GM21723 (cell line): Measurements from ENCODE around the gene PPFIA4.
"Not testable (repeated sequence)": the region's sequence is repeated elsewhere in the genome, so short reads cannot be mapped to it uniquely, and the experiment has no call there.

Experiments
- ATAC-seq: cut with Tn5 transposase; IDR thresholded peaks from one replicate; pipeline ENCODE4 v1.9.1; 2021; ENCODE audit warnings: mild to moderate bottlenecking, moderate library complexity; ENCODE audit not compliant: unreplicated experiment

Gene PPFIA4

GRCh38 chr1:203011582-203011981, 14.7 kb upstream of the PPFIA4 start:
- ATAC-seq, result no peak

- no peak for ATAC-seq
Observed at GRCh38 chr1:203017061-203017460, 9.2 kb upstream of the PPFIA4 start.

DNA sequence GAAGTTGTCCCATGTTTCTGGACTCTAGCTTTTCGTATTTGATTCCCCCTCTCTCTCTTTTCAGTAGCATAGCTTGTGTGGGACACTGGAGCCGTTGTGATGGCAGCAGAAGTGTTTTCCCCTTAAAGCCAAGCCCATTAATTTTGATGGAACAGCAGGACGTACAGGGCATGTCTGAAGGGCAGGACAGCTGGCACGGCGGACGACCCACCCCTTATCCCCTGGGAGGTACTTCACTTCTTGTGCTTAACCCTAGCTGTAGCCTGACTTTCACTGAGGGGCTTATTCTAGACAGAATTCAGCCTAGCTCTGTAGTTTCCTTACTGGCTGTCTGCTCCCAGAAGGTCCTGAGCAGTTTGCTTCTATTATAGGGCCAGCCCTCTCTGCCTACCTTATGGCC, 8.6 kb upstream of the PPFIA4 start:
- ATAC-seq, result no peak

DNA sequence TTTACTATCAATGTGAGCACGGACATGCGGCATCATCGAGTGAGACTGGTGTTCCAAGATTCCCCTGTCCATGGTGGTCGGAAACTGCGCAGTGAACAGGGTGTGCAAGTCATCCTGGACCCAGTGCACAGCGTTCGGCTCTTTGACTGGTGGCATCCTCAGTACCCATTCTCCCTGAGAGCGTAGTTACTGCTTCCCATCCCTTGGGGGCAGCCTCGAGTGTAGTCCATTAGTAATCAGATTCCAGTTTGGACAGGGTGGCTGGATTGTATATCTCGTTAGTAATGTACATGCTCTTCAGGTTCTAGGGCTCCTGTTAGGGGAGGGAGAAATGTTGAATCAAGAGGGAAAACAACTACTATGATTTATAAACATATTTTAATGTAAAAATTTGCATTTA, 3.4 kb upstream of the PPFIA4 start:
- ATAC-seq, result not testable (repeated sequence)

- no peak for ATAC-seq
Observed at GRCh38 chr1:203025686-203026030, 633 bp upstream of the PPFIA4 start.

DNA sequence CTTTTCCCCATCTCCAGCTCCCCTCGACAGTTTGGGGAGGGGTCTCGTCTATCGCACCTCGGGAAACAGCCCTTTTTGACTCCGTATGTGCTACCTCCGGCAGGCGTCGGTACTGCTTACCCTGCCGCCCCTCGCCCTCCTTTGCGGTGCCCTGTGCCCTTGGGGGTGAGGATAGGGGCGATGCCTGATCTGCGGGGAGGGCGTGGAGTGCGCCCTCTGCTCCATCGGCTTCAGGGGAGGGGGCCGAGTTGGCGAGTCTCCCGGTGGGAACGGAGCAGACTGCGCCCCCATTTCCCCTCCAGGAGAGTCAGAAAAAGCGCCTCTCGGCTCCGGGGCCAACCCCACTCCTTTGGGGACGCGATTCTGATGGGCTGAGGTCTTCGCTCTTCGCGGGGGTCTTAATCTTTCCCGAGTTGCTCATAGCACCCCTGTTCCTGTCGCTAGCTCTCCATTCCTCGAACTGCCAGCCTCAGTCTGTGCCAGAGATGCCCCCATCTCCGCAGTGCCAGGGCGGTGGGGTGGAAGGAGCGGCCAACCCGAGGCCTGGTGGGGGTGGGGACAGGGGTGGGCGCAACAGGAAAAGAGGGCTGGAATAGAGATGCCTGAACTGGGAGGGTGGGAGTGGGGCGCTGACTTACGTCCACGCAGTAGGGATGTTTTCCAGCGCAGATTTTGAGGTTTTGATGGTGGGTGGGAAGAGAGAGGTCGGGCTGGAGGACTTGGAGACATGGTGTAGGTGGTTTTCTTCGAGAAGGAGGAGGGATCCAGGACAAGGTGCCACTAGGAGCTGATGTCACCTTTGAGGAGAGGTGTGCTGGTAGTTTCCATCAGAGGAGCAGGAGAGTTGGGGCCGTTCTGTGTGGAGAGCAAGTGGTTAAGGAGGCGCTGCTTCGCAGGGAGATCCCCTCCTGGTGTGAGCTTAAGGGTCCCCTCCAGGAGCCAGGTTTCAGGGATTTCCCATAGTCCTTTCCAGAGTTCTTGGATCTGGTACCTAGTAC, 674 bp downstream of the PPFIA4 start:
- ATAC-seq, result peak; percentile 31

DNA sequence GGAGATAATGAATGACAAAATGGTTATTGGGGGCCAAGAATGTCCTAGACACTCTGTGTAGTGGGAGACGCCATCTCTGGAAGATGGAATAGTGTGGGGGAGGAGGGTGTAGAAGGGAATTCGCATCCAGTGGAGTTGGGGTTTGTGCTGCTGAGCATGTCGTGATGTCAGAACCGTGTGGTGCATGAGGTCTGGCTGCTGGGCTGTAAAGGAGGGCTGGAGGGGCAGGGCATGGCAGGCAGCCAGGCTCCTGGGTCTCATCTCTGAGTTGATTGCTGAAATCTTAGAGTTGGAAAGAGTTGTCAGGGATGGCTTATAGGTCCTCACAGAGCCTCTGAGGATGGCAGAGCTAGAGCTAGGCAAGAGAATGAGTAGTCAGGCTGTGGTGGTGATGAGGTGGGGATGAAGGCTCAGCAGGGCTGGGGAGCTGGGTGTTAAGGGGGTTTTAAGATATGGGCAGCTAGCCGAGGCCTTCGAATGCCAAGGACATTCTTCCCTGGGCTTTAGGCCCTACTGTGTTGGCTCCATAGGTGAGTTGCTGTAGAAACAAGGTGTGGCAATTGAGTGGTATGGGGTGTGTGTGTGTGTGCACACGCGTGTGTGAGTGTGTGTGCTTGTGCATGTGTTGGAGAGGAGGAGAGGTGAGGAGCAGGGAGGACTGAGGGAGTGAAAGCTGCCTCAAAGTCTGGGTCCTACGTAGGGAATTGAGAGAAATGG, 1.9 kb downstream of the PPFIA4 start:
- no peak for ATAC-seq

- no peak for ATAC-seq
Observed at GRCh38 chr1:203028784-203029553, 2.7 kb downstream of the PPFIA4 start.

- no peak for ATAC-seq
Observed at GRCh38 chr1:203031467-203031866, 5.2 kb downstream of the PPFIA4 start.

DNA sequence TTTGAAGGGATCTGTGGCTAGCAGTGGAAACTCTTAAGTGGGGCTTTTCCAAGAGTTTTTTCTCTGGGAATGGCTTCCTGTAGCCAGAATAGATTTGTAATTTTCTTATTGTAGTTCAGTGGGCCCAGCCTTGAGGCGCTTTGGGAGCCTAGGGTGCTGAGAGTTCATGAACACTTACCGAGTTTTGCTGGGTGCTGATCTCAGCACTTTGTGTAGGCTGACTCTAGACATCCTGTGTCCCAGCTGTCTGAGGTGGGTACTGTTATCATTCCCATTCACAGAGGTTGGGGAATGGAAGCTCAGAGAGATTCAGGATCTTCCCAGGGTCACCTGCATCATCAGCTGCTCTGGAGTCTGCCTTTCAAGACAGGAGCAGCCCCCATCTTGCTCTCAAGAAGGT, 7.0 kb downstream of the PPFIA4 start:
- ATAC-seq, result no peak

GRCh38 chr1:203033917-203034316, 7.6 kb downstream of the PPFIA4 start:
- no peak for ATAC-seq

DNA sequence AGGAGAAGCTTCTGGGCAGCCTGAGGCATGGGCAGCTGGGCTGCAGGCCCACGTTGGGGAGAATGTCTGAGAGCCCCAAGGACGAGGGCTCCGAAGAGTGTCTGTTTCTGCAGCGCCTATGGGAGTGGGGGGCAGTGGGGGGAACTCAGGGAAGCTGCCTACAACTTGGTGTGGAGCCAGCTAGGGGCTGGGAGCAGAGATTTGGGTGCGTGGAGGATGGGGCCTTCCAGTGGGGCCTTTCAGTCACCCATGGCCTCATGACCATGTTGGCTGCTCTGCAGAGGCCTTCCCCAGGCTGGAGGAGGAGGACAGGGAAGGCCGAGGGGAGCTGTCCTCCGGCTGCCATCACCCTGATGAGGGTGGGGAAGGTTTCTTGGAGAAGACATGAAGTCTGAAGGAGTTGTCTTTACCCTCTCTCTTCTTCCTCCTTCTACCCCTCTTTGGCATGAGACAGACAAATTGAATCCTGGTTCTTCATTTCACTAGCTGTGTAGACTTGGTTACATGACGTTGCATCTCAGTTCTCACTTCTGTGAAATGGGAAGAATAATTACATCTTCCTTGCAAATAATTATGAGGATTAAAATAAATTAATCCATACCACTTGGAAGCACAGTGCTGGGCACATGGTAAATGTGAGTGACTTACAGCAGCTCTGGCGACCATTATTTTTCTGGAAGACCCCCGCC, 8.3 kb downstream of the PPFIA4 start:
- ATAC-seq, result no peak

DNA sequence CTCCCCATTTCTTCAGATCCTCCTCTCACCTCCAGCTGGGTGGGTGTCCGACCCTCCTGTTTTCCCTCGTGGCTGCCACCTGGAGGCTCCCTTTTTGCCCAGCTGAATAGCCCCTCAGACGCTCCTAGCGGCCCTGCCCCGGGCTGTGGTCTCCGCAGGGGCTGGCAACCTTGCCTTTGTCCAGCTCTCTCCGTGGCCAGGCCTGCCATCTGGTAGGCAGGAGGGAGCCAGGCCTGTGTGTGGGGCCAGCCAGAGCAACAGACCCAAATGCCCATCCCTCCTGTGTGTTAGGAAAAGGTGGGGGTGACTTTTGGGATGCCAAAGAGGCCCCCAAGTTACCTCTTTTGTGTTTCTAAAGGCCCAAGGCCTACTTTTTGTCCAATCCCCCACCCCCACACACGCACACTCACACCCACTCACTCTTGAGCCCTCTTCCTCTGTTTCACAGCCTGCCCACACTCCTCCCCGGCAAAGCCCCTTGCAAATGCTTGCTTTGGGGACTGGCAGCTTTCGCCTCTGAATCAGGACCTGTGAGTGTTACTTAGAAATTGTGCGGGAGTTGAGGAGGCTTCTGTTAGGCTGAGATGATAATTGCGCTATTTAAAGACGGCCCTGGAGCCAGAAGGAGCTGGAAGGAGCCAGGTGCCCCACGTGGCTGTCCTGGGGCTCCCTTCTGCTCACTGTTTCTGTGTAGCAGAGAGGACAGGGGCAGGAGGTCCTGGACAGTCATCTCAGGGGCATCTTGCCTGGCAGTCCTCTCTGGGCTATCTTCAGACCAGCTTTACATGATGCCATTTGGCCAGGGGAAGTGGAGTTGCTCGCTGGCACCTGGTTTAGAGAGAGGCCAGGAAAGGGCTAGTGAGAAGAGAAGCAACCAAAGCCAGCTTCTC, 9.1 kb downstream of the PPFIA4 start:
- no peak for ATAC-seq

GRCh38 chr1:203036135-203036534, 9.8 kb downstream of the PPFIA4 start:
- ATAC-seq, result no peak

DNA sequence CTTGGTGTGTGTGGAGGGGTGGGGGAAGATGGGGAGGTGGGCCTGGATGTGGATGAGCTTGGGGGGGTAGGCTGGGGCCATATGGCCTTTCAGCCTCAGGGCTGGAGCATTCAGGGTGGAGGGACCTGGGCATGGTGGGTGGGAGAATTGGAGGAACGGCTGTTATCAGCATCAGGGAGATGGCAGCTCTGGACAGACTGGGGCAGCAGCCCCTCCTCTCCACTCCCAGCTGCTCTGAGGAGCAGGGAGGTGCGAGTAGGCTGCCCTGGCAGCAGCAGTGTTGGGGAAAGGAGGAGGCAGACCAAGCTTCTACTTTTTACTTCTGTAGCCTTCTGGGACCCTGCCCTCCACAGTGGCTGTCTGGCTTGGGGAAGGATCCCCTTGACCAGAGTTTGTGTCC, 10.2 kb downstream of the PPFIA4 start:
- ATAC-seq, result no peak

GRCh38 chr1:203037509-203038190, 11.4 kb downstream of the PPFIA4 start:
- no peak for ATAC-seq

GRCh38 chr1:203038217-203038741, 12.0 kb downstream of the PPFIA4 start:
- peak; percentile 65 for ATAC-seq

- no peak for ATAC-seq
Observed at GRCh38 chr1:203038891-203039608, 12.8 kb downstream of the PPFIA4 start.
